Measurements from ENCODE around the gene KCNQ1OT1.

DNA sequence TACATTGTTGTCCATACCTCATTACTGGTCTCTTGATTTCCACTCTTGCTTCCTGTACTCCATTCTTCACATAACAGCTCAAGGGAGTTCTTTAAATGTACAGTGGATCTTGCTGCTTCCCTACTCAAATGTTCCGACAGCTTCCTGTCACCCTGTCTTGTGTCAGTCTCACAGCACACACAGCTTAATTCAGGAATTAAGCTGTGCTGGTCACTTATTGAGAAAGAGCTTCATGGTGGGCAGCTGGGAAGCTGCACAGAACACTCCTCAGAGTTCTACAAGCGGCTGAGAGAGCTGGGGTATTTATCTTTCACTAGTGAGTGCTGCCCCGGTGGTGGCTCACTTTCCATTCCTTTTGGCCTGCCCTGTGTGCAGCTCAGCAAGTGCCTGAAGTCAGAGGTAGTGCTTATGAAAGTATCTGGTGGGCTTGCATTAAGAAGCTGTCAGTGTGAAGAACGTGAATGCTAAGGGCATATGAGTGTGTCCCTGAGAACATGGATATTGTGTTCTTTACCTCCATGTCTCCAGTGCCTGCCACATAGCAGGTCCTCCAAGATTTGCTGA lies 48.7 kb downstream of the KCNQ1OT1 start:
- TF ChIP-seq ZNF143 (CRISPR knock-in tag; IDR thresholded peaks at IDR 0.05) (no peak), NR1H2 (CRISPR knock-in tag; IDR thresholded peaks at IDR 0.05) (no peak), POLR2A (conservative IDR thresholded peaks at IDR 0.05) (no peak), TCF7L2 (IDR thresholded peaks at IDR 0.05; ENCODE audit: low read depth, low read length) (no peak), SRSF3 (IDR thresholded peaks at IDR 0.05; ENCODE audit: insufficient read depth, low read length) (no peak)
- TF ChIP-seq, protein P1, sequence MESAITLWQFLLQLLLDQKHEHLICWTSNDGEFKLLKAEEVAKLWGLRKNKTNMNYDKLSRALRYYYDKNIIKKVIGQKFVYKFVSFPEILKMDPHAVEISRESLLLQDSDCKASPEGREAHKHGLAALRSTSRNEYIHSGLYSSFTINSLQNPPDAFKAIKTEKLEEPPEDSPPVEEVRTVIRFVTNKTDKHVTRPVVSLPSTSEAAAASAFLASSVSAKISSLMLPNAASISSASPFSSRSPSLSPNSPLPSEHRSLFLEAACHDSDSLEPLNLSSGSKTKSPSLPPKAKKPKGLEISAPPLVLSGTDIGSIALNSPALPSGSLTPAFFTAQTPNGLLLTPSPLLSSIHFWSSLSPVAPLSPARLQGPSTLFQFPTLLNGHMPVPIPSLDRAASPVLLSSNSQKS (CRISPR knock-in tag; IDR thresholded peaks at IDR 0.05): no peak
